Measurements from ENCODE around the gene ANKRD55. TPM values are rescaled to one million over a fixed set of nuclear protein-coding genes. Genes with fewer than 3 reads are reported as not detected.
"Not testable (repeated sequence)": the region's sequence is repeated elsewhere in the genome, so short reads cannot be mapped to it uniquely, and the experiment has no call there.

The ANKRD55 gene
- total RNA-seq = not detected
- long read RNA-seq = 0 reads

DNA sequence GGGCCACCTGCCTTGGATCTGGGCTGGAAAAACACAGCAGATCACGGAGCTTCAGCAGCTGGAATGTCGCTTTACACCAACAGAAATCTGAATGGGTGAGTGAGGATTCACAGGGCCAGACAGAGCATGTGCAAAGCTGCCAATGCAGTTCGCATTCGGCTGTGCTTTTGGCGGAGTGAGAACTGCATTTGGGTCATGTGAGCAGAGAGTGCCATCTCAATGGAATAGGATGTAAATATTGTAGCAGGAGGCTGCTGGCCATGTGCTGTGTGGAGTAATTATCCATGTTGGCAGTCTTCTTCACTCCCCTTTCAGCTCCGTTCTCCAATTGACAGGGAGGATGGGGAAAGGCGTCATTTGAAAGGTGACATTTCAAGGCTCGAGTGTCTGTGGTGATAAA is at the start of gene ANKRD55:
TSS of gene ANKRD55 (minus strand) at position 101 of the 400 bp plus-strand sequence. CDS start 417 bp downstream, outside the sequence.
- intact Hi-C loops (cut with DNase I) = no loop called here
- ATAC-seq (no peak), DNase-seq (ENCODE audit: missing footprints) (no peak)

DNA sequence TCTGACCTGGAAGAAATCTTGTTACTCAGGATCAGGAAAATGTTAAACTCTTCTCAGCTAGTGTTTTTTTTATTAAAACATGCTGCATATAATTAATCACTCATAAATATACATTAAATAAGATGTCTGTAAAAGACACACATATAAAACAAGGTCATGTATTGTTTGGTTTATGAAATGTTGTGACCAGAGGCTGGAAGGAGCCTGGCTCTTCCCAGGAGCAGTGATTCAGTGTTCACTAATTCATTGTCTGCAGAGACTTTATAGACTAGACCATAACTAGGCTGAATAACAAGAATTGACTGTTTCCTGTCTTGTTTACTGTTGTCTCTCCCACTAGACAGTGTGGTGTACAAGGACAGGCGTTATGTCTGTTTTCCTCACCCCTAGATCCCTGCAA is 49.1 kb upstream of the ANKRD55 start:
- DNase-seq (ENCODE audit: missing footprints) = no peak
- no peak for ATAC-seq
- intact Hi-C loops (cut with DNase I) = loop anchor here (5.0 kb wide), 1 partner anchor 535 kb away; the partner anchor contains the start of gene MAP3K1

DNA sequence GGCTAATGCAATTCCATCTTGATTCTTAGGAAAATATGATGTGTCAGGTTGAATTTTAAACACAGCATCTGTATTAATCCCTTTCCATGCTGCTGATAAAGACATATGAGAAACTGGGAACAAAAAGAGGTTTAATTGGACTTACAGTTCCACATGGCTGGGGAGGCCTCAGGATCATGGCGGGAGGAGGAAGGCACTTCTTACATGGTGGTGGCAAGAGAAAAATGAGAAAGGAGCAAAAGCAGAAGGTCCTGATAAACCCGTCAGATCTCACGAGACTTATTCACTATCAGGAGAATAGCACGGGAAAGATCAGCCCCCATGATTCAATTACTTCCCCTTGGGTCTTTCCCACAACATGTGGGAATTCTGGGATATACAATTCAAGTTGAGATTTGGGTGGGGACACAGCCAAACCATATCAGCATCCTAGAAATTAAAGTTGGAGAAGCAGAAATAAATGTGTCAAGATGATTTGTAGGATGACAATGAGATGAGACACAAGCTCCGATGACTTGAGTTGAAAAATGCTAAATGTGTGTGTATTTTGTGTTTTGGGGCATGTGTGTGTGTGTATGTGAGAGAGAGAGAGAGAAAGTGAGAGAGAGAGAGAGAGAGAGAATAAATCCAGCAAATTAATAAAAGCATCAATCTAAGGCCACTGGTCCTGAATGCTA is 48.5 kb upstream of the ANKRD55 start:
- no peak for ATAC-seq
- intact Hi-C loops (cut with DNase I) = loop anchor here (5.0 kb wide), 1 partner anchor 536 kb away; the partner anchor contains the start of gene MAP3K1
- DNase-seq (ENCODE audit: missing footprints) = no peak

DNA sequence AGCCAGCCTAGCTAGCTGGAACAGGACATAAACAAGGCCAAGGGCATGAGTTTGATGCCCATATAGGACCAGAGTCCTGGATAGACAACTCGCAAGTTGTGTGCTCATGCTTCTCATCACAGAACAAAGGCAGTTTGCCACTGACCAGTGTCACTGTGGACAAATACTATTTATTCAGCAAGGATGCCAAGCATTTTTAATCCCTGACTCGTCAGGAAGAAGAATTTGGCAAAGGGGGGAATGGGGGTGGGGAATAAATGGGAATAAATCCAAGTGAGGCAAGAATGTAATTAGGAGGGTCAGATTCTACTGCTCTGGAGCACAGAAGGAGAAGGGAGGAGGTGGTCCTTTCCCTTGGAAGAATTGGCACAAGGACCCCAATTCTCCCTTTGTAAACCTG is 46.8 kb upstream of the ANKRD55 start:
- ATAC-seq (no peak), DNase-seq (ENCODE audit: missing footprints) (no peak)
- intact Hi-C loops (cut with DNase I) = loop anchor here (5.0 kb wide), 1 partner anchor 537 kb away; the partner anchor contains the start of gene MAP3K1

DNA sequence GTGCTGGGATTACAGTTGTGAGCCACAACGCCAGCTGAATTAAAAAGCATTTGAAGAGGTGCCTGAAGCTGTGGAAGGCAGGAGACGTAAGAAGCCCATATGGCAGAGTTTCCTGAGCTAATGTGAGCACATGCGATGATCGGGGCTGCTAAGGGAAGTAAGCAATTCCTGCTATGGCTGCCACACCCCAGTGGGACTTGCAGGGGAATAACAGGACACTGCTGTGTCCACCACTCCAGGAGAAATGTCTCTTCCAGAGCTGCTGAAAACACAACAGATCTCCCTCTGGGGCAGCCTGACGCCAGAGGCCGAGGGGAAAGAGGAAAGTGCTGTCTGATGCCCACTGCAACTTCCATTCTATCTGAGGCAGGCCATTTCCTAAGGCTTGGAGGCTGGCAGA is 46.2 kb upstream of the ANKRD55 start:
- ATAC-seq = peak; percentile 16
- intact Hi-C loops (cut with DNase I) = no loop called here
- no peak for DNase-seq (ENCODE audit: missing footprints)

DNA sequence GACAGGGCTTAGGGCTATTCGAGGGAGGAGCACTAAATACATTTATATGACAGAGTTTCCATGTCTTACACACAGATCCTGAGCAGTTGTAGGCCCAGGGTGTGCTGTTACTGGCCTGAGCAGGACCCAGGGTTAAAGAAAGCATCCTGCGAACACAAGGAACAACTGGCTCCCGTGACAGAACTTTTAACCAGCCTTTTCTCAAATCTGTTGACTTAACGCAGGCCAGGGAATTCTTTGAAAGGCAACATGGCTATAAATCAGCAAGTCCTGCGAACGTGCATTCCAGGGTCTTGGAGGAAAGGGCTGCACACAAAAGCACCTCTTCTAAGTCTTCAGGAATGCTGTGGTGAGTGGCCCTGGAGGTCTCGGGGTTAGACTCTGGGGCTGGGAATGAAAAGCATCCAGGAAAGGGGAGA is 45.2 kb upstream of the ANKRD55 start:
- no peak for DNase-seq (ENCODE audit: missing footprints)
- ATAC-seq = no peak
- intact Hi-C loops (cut with DNase I) = no loop called here

DNA sequence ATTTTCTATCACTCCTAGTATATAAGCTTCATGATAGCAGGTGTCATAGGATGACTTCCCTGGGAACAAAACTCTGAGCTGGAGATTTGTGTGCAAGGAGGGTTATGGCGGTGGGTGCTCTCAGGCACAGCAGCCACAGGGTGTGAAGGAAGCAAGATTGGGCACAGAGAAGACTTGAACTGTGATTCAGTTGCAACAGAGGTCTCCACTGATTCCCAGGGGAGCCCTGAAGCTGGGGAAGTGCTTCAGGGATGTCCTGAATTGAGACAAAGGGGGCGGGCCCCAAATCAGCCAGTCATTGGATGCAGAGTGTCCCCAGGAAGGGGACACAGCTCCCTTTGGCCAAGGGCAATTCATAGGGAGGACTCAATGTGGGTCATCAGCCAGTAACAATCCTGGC is 44.4 kb upstream of the ANKRD55 start:
- no peak for DNase-seq (ENCODE audit: missing footprints)
- intact Hi-C loops (cut with DNase I) = no loop called here

DNA sequence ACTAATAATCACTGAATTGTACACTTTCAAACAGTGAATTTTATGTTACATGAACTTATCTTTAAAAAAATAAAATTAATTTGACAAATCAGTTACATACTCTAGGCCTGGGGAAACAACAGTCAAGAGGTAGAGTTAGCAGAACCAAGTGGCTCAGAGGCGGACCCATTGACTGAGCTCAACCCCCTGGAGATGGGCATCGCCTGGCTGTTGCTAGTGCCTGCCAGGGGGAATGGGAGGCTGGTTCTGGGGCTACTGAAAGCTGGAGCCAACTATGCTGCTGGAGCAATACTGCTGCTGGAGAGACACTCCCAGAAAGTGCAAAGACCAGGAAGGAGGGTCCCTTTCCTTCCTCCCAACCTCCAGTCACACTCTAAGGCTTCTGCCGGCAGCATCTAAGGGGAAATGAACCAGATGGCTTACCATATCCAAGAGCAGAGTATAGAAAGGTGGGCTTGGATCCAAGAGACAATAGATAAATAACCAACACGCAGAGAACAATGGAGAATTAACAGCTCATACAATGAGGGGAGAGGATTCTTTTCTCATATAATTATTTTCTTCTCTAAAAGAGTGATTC is 40.3 kb upstream of the ANKRD55 start:
- intact Hi-C loops (cut with DNase I) = loop anchor here (5.0 kb wide), 2 partner anchors 314 to 344 kb away; no protein-coding TSS in a partner anchor
- no peak for ATAC-seq
- DNase-seq (ENCODE audit: missing footprints) = no peak

More for the DNA sequence above, 44.4 kb upstream of the ANKRD55 start:
- no peak for ATAC-seq

DNA sequence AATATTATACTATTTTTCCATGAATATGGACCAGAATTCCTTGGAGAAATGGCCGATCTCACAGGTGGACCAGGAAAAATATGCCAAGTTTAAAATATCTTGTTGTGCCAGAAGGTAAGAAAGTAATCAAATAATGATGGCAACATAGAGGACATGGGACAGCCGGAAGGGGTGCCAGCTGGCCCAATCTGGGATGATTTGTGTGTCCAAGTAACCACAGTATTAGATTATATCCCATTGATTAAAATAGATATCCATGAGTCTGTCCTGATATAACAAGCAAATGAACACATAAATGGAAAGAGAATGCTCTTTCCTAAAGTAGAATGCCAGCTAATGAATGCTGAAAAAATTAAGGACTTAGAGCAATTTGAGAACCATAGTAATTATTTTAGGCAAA is 39.6 kb upstream of the ANKRD55 start:
- no peak for ATAC-seq
- DNase-seq (ENCODE audit: missing footprints) = no peak
- intact Hi-C loops (cut with DNase I) = loop anchor here (5.0 kb wide), 2 partner anchors 315 to 345 kb away; no protein-coding TSS in a partner anchor

DNA sequence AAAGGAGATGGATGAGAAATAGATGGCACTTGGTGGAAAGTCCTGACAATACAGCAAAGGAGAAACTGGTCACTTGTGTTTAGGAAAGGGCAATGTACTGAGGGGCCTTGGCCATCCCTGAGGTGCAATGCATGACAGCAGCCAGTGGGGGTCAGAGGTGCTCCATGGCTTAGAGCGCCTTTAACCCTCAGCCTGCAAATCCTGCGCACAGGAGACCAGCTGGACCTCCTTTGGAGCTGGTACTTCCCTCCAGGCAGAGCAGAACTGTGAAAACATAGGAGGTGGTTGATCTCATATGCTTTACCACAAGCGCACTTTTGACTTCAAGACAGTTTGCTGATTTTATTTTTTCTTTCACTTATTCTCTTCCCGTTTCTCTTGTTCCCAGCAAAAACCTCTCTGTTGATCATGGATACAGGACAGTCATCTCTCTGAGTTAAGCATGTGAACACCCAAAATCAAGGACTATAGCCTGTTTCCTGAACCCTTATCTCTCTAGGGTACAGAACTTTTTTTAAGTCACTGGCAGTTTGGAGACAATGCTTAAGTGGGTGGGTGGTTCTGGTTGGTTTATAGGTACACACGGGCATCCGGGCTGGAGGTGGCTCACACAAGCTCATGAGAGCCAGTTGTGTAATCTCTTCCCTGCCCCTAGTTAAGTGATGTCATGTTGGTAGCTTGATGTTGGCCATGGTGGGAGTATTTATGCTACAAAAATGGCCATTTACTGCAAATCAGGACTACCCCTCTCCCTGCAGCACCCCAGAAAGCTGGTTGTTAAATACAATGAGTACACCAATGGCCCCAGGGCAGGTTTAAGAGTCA is 37.6 kb upstream of the ANKRD55 start:
- intact Hi-C loops (cut with DNase I) = loop anchor here (1.0 to 5.0 kb wide), 3 partner anchors 317 to 568 kb away; no protein-coding TSS in a partner anchor
- DNase-seq (ENCODE audit: missing footprints) = peak; percentile 85
- ATAC-seq = peak; percentile 99

DNA sequence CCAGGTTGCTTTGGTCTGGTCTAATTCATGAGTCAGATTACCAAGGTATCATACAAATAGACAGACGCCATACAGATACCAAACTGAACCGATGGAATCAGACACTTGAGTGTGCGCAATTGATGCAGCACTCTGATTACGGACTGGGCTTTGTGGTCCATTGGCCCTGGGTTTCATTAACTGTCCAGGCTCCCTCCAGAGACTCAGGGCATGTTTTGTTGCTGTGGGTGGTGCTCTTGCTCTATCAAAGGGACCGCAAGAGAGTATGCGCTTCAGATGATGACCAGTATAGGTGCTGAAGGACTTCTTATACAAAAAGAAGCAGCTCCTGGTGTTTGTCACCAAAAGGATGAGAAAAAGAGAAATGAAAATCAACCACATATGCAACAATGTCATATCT is 36.9 kb upstream of the ANKRD55 start:
- intact Hi-C loops (cut with DNase I) = loop anchor here (1.0 to 5.0 kb wide), 3 partner anchors 317 to 568 kb away; no protein-coding TSS in a partner anchor
- ATAC-seq = peak; percentile 40
- no peak for DNase-seq (ENCODE audit: missing footprints)

DNA sequence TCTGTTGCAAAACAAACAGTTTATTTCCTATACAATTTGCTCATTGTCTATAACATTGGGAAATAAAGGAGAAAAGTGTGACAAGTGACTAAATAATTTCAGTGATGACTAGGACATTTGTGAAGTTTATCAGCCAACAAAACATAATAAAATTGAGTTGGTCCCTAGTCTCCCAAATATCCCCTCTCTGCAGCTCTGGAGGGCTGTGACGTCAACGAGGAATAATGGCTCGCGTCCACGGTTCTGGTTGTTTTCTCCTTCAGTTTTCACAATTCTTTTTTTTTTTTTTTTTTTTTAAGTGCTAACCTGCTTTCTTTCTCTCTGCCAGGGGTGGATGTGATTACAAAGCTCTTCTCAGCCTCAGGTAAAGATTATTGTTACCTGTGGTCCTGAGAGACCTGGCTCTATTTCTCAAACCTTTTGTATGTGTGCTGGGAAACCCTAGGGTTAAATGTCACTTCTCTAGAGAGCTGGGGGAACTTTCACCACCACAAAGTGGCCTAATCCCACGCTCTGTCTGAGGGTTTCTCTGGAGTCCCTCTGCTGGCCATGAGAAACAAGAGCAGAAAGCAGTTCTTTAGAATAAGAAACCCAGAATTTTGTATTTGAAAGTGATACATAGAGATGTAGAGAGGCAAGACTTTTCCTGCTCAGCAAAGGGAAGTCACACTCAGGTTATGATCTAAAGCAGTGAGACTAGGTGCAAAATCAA is 36.2 kb upstream of the ANKRD55 start:
- DNase-seq (ENCODE audit: missing footprints) (no peak), ATAC-seq (peak; percentile 77)
- intact Hi-C loops (cut with DNase I) = no loop called here

DNA sequence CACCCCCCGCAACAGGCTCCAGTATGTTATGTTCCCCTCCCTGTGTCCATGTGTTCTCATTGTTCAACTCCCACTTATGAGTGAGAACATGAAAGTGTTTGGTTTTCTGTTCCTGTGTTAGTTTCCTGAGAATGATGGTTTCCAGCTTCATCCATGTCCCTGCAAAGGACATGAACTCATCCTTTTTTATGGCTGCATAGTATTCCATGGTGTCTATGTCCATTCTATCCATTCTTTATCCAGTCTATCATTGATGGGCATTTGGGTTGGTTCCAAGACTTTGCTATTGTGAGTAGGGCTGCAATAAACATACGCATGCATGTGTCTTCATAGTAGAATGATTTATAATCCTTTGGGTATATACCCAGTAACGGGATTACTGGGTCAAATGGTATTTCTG is 35.6 kb upstream of the ANKRD55 start:
- intact Hi-C loops (cut with DNase I); DNase-seq (ENCODE audit: missing footprints); ATAC-seq: not testable (repeated sequence)

DNA sequence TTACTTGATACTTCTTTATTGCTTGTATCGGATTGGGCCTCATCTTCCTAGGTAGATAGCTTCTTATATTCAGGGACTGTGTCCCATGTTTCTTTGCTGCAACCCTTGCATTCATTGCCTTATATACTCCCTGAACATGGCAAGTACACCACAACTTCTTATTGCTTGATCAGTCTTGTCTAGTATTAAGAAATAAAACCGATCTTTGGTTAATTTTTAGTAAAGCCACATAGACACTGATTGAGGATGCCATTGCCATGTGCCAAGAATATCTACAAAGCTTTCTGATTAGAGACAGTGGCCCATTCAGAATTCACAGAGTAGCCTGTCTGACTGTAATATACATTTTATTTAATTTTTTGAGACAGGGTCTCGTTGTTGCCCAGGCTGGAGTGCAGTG is 34.7 kb upstream of the ANKRD55 start:
- intact Hi-C loops (cut with DNase I) = no loop called here
- ATAC-seq (no peak), DNase-seq (ENCODE audit: missing footprints) (no peak)

DNA sequence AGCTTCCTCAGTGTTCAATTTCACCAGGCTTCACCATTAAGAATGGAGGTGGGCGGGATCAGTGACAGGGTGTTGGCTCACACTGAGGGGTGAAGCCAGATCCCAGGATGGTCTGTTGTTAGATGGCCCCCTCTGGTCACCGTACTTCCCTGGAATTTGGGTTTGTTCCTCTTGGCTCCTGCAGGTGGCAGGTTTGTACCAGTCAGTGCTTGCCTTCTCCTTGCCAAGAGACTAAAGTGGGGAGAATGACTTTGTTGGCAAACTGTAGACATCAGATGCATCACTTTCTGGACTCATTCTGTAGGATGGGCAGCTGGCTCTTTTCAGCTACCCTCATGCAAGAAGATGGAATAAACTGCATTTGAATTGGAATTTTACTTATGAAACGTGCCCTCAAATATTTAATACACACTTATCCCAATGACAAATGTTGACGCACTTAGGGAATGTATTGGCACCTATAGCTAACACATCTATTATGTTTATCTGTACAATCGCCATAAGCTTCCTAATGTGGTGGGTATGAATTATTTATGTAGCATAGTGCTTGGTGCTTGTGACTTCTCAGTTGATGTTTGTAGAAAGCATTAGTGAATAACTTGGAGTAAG is 31.4 kb upstream of the ANKRD55 start:
- no peak for DNase-seq (ENCODE audit: missing footprints)
- ATAC-seq = peak; percentile 39
- intact Hi-C loops (cut with DNase I) = no loop called here

DNA sequence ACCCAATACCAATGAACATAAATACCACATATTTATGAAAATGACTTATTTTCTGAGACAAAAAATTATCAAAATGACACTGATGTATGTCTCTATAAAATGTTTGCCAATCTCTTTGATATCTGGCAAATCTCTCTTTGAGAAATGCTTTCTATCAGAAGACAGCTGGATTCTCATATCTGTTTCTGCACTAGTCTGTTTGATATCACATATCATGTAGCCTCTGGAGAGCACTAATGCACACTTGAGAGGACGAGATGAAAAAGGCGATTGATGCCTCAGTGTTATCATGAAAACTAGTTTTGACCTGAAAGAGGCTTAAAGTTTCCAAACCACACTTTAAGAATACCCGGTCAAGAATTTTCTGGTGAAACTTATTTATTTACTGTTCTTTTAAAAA is 29.1 kb upstream of the ANKRD55 start:
- intact Hi-C loops (cut with DNase I) = no loop called here
- DNase-seq (ENCODE audit: missing footprints) (no peak), ATAC-seq (no peak)

DNA sequence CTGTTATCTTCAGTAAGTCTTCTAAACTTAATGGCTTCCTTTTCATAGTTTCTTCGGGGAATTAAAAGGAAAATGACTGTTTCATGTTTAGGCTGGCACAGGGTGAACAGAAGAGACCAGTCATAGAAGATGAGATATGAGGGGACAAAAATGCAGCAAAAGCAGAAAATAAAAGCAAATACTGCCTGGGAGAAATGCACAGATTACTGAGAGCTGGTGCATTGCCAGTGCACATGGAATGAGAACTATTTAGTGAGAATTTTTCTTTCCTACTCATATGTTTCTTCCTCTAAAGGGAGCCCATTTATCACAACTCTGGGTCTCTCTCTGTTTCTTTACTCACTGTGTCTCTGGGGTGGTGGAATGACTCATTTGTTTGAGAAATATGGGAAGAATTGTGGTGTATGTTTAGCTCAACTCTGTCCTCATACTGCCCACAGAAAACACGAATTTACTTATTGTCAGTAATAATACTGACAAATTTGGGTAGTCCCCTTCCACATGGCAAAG is 25.9 kb upstream of the ANKRD55 start:
- intact Hi-C loops (cut with DNase I) = no loop called here
- DNase-seq (ENCODE audit: missing footprints) (no peak), ATAC-seq (peak; percentile 73)

All from Right ventricle myocardium inferior (tissue), 1 donor.